ENCODE results near the gene TMEM106B.

DNA sequence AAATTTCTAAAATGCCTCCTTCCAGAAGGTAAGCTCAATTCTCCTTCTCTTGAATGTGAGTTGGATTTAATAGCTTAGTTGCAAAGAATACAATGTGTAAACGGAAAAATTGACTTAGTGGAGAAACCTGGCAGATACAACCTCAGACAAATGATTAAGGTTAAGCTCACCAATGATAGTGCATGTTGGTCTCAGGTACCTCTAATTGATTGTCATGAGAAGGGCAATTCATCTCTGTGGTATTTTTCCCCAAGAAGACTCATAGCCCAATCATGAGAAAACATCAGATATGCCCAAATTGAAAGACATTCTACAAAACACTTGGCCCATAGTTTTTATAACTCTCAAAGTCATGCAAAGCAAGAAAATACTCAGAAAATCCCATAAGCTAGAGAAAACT lies 36.2 kb upstream of the TMEM106B start:
- TF ChIP-seq, protein P1, sequence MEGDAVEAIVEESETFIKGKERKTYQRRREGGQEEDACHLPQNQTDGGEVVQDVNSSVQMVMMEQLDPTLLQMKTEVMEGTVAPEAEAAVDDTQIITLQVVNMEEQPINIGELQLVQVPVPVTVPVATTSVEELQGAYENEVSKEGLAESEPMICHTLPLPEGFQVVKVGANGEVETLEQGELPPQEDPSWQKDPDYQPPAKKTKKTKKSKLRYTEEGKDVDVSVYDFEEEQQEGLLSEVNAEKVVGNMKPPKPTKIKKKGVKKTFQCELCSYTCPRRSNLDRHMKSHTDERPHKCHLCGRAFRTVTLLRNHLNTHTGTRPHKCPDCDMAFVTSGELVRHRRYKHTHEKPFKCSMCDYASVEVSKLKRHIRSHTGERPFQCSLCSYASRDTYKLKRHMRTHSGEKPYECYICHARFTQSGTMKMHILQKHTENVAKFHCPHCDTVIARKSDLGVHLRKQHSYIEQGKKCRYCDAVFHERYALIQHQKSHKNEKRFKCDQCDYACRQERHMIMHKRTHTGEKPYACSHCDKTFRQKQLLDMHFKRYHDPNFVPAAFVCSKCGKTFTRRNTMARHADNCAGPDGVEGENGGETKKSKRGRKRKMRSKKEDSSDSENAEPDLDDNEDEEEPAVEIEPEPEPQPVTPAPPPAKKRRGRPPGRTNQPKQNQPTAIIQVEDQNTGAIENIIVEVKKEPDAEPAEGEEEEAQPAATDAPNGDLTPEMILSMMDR (IDR thresholded peaks at IDR 0.05; ENCODE audit: low read length) = no peak
- no peak for TF ChIP-seq EZH2 (IDR thresholded peaks at IDR 0.05; ENCODE audit: borderline replicate concordance, low read length)
